GM19239 (cell line): ENCODE measurements around the gene ZNF844.
A peak's percentile ranks its signal among the peaks of the same experiment; 100 is the strongest.
"Not testable (repeated sequence)": the region's sequence is repeated elsewhere in the genome, so short reads cannot be mapped to it uniquely, and the experiment has no call there.

Experiments
- DNase-seq: peaks from one replicate; pipeline ENCODE4 v3.0.0; 2011; ENCODE audit warnings: low spot score; ENCODE audit not compliant: insufficient read length
- FAIRE-seq: peaks from 2 replicates; lab custom pipeline; 2011; peaks lifted over from hg19 to GRCh38; lab: Jason Lieb, UNC

The ZNF844 gene

GRCh38 chr19:12064590-12065538 lies at the start of gene ZNF844:
TSS of gene ZNF844 (plus strand) at chr19:12064731. CDS start at chr19:12064874, 143 bp downstream.
- FAIRE-seq, result peak; percentile 81

DNA sequence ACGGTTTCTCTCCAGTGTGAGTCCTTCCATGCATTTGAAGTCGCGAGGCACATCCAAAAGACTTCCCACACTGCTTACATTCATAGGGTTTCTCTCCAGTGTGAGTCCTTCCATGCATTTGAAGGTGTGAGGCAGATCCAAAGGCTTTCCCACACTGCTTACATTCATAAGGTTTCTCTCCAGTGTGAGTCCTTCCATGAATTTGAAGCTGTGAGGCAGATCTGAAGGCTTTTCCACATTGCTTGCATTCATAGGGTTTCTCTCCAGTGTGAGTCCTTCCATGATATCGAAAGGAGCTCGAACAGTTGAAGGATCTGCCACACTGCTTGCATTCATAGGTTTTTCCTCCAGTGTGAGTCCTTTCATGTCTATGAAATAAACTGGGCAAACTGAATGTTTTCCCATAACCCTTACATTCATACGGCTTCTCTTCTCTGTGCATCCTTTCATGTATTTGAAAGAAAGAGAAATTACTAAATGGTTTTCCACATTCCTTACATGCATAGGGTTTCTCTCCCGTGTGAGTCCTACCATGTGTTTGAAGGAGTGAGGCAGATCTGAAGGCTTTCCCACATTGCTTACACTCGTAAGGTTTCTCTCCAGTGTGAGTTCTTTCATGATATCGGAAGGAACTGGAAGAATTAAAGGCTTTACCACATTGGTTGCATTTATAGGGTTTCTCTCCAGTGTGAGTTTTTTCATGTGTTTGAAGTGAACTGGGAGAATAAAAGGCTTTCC lies 49.3 kb upstream of the ZNF844 start:
- DNase-seq (no peak), FAIRE-seq (no peak)

More at GRCh38 chr19:12064590-12065538, at the start of gene ZNF844:
- peak; percentile 72 for DNase-seq

DNA sequence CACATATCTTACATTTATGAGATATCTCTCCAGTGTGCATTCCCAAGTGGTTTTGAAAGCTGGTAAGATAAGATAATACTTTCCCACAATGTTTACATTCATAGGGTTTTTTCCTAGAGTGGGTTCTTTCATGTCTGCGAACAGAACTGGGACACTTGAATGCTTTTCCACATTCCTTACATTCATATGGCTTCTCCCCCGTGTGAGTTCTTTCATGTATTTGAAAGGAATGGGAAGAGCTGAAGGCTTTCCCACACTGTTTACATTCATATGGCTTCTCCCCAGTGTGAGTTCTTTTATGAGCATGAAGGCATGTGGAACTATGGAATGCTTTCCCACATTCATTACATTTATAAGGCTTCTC lies 48.8 kb upstream of the ZNF844 start:
- no peak for FAIRE-seq

GRCh38 chr19:12034198-12034597 lies 30.3 kb upstream of the ZNF844 start:
- DNase-seq, result no peak
- no peak for FAIRE-seq

More for the DNA sequence above, 48.8 kb upstream of the ZNF844 start:
- no peak for DNase-seq

GRCh38 chr19:12034620-12035019 lies 29.9 kb upstream of the ZNF844 start:
- FAIRE-seq, result no peak
- DNase-seq, result no peak

DNA sequence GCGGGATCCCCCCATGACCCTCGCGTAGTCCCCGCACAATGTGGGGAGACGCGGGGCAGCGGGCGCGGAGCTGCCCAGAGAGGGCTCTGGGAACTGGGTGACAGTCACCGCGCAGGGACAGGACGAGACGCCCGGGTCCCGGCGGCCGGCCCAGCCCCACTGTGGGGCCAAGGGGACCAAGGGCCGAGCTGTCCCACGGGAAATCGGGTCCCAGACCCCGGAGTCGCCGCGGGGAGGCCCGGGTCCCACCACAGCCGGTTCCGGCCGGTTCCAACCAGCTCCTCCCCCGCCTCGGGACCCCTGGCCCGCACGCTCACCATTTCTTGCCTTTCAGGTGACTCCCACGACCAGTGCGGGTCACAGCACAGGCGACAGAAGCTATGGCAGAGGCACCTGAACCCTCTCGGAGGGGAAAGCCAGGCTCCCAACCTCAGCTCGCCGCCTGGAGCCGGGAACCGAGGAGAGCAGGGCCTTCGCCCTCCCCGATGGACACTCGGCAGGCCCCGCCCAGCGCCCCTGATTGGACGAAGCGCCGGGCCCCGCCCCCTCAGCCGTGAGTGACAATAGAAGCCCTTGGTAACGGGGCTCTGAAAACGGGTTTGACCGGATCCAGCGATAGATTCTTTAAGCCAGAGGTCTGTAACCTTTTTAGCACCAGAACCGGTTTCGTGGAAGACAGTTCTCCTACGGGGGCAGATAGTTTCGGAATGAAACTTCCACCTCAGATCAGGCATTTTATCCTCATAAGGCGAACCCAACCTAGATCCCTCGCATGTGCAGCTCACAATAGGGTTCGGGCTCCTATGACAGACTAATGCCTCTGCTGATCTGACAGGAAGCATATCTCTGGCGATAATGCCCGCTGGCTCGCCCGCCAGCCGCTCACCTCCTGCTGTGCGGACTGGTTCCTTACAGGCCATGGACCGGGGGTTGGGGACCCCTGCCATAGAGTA lies 29.0 kb upstream of the ZNF844 start, which contains the start of gene ZNF433:
Gene ZNF433, minus strand, starts transcription at position 460 of the 953 bp plus-strand sequence. Its CDS starts 140 bp downstream, at position 320.
- peak; percentile 87 for FAIRE-seq
- DNase-seq, result peak; percentile 82

DNA sequence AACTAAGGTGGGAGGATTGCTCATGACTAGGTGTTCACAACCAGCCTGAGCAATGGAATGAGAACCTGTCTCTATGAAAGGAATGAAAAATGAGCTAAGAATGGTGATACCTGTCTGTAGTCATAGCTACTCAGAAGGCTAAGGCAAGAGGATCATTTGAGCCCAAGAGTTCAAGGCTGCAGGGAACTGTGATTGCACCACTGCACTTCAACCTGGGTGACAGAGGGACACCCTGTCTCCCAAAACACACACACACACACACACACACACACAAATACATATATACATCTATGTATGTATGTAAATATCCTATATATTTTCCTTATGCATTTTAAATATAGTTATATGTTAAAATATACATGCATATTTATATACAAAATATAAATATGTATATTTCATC lies 21.6 kb upstream of the ZNF844 start:
- no peak for DNase-seq
- no peak for FAIRE-seq

- FAIRE-seq (no peak), DNase-seq (no peak)
Observed at GRCh38 chr19:12043752-12044422, 20.6 kb upstream of the ZNF844 start.

GRCh38 chr19:12047868-12048267 lies 16.7 kb upstream of the ZNF844 start:
- no peak for FAIRE-seq
- DNase-seq, result no peak

DNA sequence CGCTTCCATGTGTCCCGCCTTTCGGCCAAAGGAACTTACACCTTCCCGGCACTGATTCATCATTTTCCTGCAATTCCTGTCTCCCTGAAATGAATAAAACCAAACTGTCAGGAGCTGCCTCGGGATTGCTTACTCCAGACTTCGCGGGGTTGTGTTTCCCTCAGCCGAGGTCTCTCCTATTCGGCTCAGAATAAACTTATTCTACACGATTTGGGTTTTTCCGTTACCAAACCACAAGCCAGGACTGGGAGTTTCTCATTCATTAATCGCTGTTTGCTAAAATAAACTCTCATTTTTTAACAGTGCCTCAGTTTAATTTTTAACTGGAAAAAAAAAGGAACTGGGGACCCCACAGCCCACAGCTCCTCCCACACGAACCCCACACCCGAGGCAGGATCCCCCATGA lies 12.4 kb upstream of the ZNF844 start:
- peak; percentile 47 for FAIRE-seq
- no peak for DNase-seq

DNA sequence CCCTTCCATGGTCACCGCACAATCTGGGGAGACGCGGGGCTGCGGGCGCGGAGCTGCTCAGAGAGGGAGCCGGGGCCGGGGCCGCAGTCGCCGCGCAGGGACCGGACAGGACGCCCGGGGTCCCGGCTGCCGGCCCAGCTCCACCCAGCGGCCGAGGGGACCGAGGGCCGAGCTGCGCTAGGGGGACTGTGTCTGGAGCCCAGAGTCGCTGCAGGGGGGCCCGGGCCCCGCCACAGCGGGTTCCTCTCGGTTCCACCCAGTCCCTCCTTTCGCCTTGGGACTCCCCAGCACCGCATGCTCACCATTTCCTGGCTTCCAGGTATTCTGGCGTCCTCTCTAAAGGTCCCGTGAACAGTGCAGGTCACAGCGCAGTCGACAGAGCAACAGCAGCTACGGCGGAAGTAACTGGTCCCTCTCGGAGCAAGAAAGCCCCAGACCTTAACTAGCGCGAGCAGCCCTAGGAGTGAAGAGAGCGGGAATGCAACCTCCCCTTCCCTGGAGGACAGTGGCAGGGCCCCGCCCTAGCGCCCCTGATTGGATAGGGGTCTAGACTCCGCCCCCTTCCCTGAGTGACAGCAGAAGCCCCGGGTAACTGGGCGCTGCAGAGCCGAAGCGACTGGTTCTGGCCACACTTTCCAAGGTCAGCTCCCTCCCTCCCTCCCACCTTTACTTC lies 11.9 kb upstream of the ZNF844 start, which contains the start of gene ZNF878:
Gene ZNF878, minus strand, starts transcription at position 465 of the 673 bp plus-strand sequence. Its CDS starts 160 bp downstream, at position 305.
- FAIRE-seq (peak; percentile 93), DNase-seq (peak; percentile 62)

- DNase-seq, result no peak
Observed at GRCh38 chr19:12055784-12056183, 8.7 kb upstream of the ZNF844 start.

GRCh38 chr19:12075538-12076139 lies 11.1 kb downstream of the ZNF844 start:
- FAIRE-seq, result no peak
- no peak for DNase-seq

More at GRCh38 chr19:12055784-12056183, 8.7 kb upstream of the ZNF844 start:
- no peak for FAIRE-seq

DNA sequence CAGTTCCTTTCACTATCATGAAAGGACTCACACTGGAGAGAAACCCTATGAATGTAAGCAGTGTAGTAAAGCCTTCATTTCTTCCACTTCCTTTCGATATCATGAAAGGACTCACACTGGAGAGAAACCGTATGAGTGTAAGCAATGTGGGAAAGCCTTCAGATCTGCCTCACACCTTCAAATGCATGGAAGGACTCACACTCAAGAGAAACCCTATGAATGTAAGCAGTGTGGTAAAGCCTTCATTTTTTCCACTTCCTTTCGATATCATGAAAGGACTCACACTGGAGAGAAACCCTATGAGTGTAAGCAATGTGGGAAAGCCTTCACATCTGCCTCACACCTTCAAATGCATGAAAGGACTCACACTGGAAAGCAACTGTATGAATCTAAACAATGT lies 11.8 kb downstream of the ZNF844 start:
- DNase-seq, FAIRE-seq: not testable (repeated sequence)

DNA sequence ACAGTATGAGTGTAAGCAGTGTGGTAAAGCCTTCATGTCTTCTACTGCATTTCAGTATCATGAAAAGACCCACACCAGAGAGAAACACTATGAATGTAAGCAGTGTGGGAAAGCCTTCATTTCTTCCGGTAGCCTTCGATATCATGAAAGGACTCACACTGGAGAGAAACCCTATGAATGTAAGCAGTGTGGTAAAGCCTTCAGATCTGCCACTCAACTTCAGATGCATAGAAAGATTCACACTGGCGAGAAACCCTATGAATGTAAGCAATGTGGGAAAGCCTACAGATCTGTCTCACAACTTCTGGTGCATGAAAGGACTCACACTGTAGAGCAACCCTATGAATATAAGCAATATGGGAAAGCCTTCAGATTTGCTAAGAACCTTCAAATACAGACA lies 12.8 kb downstream of the ZNF844 start:
- FAIRE-seq (no peak), DNase-seq (no peak)

GRCh38 chr19:12083336-12083735 lies 18.8 kb downstream of the ZNF844 start:
- DNase-seq, FAIRE-seq: not testable (repeated sequence)

- no peak for FAIRE-seq
Observed at GRCh38 chr19:12085074-12085818, 20.7 kb downstream of the ZNF844 start.

More at GRCh38 chr19:12085074-12085818, 20.7 kb downstream of the ZNF844 start:
- no peak for DNase-seq
